OCI-LY7 (cell line): ENCODE results near the gene SMIM38.

Source experiments
- EZH2phosphoT487 ChIP-seq: fragments of 200-600 bp; sonication (generic); IDR thresholded peaks from 2 replicates; pipeline ENCODE4 v1.6.1; 2018; ENCODE audit warnings: low read depth, borderline replicate concordance, mild to moderate bottlenecking, mixed run types, antibody characterized with exemption, low read length, moderate library complexity, mixed read lengths
- TF ChIP-seq, protein P1 (sequence below): fragments of 200-600 bp; sonication (generic); conservative IDR thresholded peaks from 2 replicates; pipeline ENCODE4 v1.5.1; 2014; ENCODE audit warnings: mild to moderate bottlenecking, antibody characterized with exemption, low read length, moderate library complexity, mixed read lengths

DNA sequence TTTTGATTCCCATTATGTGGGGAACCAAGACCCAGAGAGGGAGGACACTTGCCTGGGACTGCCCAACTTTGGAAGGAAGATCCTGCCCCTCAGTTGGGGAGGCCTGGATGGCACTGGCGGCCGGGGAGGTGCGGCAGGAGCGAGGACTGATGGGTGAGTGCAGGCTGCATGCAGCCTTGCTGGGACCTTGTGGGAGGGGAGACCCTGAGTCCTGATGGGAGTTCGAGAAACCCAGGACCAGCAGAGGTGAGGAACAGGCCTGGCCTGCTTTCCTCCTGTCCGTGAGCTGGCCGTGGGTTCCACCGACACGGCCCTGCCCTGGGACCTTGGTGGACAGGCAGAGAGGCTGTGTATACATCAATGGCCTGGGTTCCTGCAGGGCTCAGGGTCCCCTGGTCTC is 19.3 kb upstream of the SMIM38 start:
- TF ChIP-seq, protein P1, sequence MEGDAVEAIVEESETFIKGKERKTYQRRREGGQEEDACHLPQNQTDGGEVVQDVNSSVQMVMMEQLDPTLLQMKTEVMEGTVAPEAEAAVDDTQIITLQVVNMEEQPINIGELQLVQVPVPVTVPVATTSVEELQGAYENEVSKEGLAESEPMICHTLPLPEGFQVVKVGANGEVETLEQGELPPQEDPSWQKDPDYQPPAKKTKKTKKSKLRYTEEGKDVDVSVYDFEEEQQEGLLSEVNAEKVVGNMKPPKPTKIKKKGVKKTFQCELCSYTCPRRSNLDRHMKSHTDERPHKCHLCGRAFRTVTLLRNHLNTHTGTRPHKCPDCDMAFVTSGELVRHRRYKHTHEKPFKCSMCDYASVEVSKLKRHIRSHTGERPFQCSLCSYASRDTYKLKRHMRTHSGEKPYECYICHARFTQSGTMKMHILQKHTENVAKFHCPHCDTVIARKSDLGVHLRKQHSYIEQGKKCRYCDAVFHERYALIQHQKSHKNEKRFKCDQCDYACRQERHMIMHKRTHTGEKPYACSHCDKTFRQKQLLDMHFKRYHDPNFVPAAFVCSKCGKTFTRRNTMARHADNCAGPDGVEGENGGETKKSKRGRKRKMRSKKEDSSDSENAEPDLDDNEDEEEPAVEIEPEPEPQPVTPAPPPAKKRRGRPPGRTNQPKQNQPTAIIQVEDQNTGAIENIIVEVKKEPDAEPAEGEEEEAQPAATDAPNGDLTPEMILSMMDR: no peak
- no peak for TF ChIP-seq EZH2phosphoT487
